HG03108 (cell line): ENCODE data around the gene FEV.

Experiments
- ATAC-seq: cut with Tn5 transposase; IDR thresholded peaks from one replicate; pipeline ENCODE4 v1.9.1; 2021; ENCODE audit warnings: moderate library complexity; ENCODE audit not compliant: unreplicated experiment

The FEV gene

DNA sequence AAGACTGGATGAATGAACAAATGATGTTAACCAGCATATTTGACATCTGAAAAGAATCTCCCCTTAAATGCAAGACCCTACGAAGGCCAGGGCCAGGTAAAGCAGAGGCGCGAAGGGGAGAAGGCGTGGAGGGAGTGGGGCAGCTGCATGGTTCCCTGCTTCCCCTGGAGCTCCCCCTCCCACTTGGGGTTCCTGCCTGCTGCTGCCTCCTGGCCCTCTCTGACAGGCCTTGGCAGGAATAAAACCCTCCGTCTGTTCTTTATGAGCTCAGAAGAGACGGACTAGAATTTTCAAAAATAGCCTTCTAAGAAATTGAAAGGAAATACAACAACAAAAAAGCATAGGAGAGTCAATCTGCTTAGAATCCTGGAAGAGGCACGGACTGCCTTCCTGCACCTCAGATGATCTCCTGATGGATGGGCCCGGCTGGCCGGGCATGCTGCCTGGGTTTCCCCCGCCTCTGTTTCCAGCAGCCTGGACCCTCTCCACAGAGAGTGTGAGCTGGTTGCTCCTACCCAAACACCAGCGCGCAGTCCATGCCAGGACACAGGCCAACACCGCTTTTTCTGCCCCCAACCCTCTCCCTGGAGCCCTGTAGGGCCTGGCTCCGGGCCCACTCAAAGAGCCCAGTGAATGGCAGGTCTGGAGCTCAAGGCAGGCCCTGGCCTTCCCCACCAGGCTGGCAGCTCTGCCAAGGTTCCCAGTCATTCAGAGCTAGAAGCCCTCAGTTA lies 32.4 kb upstream of the FEV start:
- ATAC-seq, result no peak

DNA sequence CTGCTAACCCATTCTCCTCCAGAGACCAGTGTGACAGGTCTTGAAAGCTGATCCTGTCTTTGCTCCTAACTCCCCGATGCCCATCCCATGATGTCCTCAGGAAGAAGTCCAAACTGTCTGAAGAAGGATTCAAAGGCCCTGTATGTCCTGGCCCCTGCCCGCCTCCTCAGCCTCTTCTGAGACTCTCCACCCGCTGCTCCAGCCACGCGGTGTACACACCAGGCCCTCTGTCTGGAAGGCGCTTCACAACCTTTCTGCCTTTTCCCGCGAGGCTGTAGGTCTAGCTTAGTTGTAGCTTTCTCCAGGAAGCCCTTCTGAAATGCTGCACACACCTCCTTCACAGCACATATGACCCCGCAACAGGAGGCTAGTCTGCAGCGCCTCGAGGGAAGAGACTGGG lies 31.7 kb upstream of the FEV start:
- ATAC-seq, result no peak

- no peak for ATAC-seq
Measured at GRCh38 chr2:219010873-219011272, 25.9 kb upstream of the FEV start.

GRCh38 chr2:219010162-219010756 lies 25.3 kb upstream of the FEV start:
- ATAC-seq, result no peak

DNA sequence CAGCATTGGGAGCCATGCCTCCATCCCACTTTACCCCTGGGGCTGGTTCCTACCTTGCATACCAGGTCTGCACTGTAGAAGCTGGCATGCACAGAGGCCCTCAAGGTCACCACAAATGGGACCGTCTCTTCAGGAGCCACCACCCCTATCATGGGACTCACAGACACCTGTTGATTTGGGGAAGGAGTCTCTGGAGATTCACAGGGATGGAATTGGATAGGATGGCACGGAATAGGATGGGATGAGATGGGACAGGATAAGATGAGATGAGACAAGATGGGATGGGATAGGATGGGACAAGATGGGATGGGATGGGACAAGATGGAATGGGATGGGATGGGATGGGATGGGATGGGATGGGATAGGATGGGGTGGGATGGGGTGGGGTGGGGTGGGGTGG lies 24.3 kb upstream of the FEV start:
- ATAC-seq, result no peak

- ATAC-seq, result no peak
Measured at GRCh38 chr2:219003979-219004378, 19.0 kb upstream of the FEV start.

DNA sequence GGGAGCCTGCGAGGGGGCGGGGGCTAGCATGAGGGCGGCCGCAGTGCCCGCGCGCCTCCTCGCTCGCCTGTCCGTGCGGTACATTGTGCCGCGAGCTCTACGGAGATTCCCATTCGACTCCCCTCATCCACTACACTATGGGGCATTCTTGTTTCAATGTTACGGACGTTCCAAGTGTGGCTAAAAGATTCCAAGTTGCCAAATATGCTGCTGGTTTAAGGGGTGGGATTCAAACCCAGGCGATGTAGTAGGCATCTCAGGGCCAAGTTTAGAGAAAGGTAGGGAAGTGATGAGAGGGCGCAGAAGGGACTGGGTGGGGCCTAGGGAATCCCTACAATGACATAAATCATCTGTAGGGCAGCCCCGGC lies 18.3 kb upstream of the FEV start:
- ATAC-seq, result no peak

- no peak for ATAC-seq
Measured at GRCh38 chr2:219002395-219003266, 17.6 kb upstream of the FEV start.

- no peak for ATAC-seq
Measured at GRCh38 chr2:219001577-219002394, 16.8 kb upstream of the FEV start.

DNA sequence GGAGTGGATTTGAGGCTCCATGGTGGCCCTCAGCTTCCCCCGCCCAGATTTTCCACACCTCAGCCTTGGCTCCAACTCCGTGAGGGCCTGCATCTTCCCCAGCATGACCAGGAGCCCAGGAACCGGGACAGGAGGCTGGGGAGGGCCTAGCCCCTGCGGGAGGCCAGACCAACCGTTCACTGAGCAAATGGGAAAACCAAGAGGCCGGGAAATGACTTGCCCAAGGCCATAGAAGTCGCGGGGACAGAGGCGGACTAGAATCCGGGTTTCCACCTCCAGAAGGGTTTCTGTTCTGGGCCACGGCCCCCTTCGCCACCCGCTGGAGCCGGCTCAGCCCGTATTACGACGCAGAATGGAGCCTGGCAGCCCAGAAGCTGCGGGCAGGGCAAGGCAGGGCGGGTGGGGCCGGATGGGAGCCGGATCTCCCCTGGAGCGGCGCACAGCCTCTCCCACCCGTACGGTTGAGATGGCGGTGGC lies 16.2 kb upstream of the FEV start:
- no peak for ATAC-seq

GRCh38 chr2:219000569-219000960 lies 15.6 kb upstream of the FEV start:
- ATAC-seq, result no peak

- no peak for ATAC-seq
Measured at GRCh38 chr2:218999881-219000568, 15.0 kb upstream of the FEV start.

DNA sequence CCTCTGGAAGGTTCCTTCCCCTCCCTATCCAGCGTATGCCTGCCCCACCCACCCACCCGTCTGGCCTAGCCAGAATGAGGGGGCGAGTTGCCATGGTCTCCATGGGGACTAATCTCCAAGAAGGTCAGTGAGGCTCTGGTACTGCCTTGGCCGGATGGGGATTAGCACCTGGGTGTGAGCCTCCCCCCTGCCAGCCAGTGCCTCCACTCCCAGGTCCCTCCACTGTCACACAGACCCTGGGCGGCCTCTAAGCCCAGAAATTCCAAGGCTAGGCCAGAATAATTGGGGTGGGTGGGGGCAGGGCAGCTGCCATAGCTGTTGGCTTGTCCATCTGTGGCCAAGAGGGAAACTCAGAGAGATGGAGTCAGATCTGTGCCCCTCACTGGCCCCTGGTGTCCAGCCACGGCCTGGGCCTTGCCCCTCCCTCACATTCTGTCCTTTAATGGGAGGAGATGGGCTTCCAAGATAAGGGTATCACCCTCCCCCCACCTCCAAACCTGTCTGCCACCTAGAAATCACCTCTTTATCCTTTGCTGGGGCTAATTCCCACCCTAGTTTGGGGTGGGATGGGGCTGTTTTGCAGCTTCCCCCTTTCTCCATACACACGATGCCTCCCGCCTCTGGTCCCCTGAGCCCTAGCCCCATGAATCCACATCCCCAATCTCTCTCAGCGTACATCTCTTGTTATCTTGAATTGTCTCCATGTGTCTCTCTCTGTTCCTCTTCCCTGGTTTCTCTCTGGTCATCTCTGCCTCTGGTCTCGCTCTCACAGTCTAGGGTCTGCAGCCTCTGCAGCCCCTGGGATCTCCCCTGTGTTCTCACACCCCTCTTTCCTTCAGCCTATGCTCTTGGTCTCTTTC lies 14.3 kb upstream of the FEV start:
- no peak for ATAC-seq

- ATAC-seq, result no peak
Measured at GRCh38 chr2:218998414-218999002, 13.5 kb upstream of the FEV start.

DNA sequence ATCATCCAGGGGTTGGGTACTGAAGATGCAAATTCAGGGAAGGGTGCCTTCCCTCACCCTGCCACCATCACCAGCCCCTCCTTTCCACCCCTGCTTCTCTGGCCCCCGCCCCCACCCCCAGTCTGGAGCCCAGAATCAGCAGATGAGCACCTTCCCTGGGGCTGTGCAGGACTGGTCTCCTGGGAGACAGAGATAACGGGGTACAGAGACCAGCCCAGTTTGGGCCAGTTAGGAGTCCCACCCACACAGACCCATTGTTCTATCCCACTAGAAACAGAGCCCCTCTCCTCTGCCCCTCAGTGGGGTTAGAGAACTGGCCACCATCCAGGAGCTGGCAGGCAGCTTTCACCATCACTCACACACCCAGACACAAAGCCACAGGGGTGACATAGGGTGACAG lies 12.7 kb upstream of the FEV start:
- no peak for ATAC-seq

GRCh38 chr2:218996937-218997336 lies 12.0 kb upstream of the FEV start:
- ATAC-seq, result no peak

DNA sequence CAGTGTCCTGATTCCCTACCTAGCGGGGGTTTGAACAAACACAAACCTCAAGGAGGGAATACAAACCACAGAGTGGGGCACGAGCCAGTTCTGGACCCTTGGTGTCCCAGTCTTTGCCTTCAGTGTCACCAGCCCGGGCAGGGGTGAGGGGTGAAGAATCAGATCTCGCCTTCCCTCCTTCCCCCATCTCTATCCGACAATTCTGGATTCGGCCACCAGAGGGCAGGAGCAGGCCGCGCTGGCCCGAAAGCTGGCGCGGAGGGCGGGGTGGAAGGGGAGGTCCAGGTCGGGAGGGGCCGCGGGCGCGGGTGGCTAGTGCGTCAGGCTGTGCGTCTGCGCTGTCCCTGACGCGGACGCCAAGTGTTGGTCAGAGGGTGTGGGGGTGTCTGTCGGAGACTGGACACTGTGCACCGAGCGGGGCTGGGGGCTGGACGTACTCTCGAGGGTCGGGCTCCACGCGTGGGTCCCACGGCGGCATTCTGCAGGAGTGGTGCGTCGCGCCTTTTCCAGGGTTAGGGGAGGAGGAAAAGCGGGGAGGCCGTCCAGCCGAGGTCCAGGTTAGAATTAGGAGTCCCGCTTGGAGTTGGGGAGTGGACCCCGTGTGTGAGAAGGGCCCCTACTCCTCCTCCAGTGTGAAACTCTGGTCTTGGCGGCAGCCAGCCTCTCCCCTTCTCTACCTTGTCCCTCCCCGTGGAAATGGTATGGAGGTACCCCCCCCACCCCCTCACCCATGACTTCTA lies 11.2 kb upstream of the FEV start:
- ATAC-seq, result peak; percentile 58

- ATAC-seq, result no peak
Measured at GRCh38 chr2:218995561-218995960, 10.6 kb upstream of the FEV start.
